Spinal cord (tissue), 10 donors: ENCODE data around the gene ACTN4. TPM values are rescaled to one million over a fixed set of nuclear protein-coding genes. Genes with fewer than 3 reads are reported as not detected.
A peak's percentile ranks its signal among the peaks of the same experiment; 100 is the strongest.
"Not testable (repeated sequence)": the region's sequence is repeated elsewhere in the genome, so short reads cannot be mapped to it uniquely, and the experiment has no call there.

ENCODE experiments used
- DNase-seq, 6 donors: peaks; one replicate each; pipeline versions ENCODE4 v3.0.0 to v3.0.0-alpha.2; 2013 to 2015; ENCODE audit warnings: low spot score in 6 of 6, low read depth in 4 of 6
- H3K27ac ChIP-seq: one replicate; pipeline ENCODE4 v1.5.1; 2013; ENCODE audit warnings: low read depth, low read length, control low read depth
- H3K27me3 ChIP-seq: one replicate; pipeline ENCODE4 v1.6.1; 2013; ENCODE audit warnings: low read length; ENCODE audit not compliant: control insufficient read depth, insufficient read depth
- H3K36me3 ChIP-seq: one replicate; pipeline ENCODE4 v1.6.1; 2013; ENCODE audit warnings: low read length; ENCODE audit not compliant: control insufficient read depth, insufficient read depth
- H3K4me1 ChIP-seq: one replicate; pipeline ENCODE4 v1.6.1; 2013; ENCODE audit warnings: low read length; ENCODE audit not compliant: control insufficient read depth, insufficient read depth
- H3K4me3 ChIP-seq: one replicate; pipeline ENCODE4 v1.5.1; 2013; ENCODE audit warnings: low read depth, low read length, control low read depth
- H3K9me3 ChIP-seq: one replicate; pipeline ENCODE4 v1.6.1; 2013; ENCODE audit warnings: low read length; ENCODE audit not compliant: control insufficient read depth, insufficient read depth
- WGBS: methylation state at CpG from one replicate; pipeline ENCODE4 v1.1.5; 2013; ENCODE audit warnings: missing lambda C conversion rate; ENCODE audit not compliant: insufficient coverage; 5-methylcytosine and 5-hydroxymethylcytosine counted together
- long read RNA-seq, 4 donors: transcript quantifications; one replicate each; lab custom pipeline, GENCODE V29; 2026
- polyA plus RNA-seq, 2 donors: library from polyadenylated mRNA; unstranded; fragments of 120-200 nt; gene quantifications; one replicate each; pipeline ENCODE4 v1.2.1, GENCODE V29; 2013; ENCODE audit not compliant: insufficient read length in 2 of 2
- total RNA-seq, 2 donors: library from RNA; depleted of rRNA in 1 of 2; stranded (reverse); fragments of 120-200 nt in 1 of 2; fragments of >200 nt in 1 of 2; gene quantifications; one replicate each; pipeline versions ENCODE4 v1.2.3 to v1.2.4, GENCODE V29; 2013 to 2014
- donor health status: healthy.

ACTN4 gene
- 100 to 1,000 TPM; 103 to 142 TPM for total RNA-seq
- 100 to 1,000 TPM; 292 to 297 TPM for polyA plus RNA-seq
- long read RNA-seq, donor 1, full-length matches to known transcripts, result 12 of 34 reads
- long read RNA-seq, donor 1, partial matches to known transcripts, result 12 of 34 reads
- long read RNA-seq, donor 1, other reads (novel, unspliced or antisense), result 10 of 34 reads
- long read RNA-seq, donor 2, partial matches to known transcripts, result 0 of 1 reads
- long read RNA-seq, donor 2, other reads (novel, unspliced or antisense), result 0 of 1 reads
- long read RNA-seq, donor 3, full-length matches to known transcripts, result 4 of 4 reads
- long read RNA-seq, donor 3, partial matches to known transcripts, result 0 of 4 reads
- long read RNA-seq, donor 3, other reads (novel, unspliced or antisense), result 0 of 4 reads
- long read RNA-seq, donor 4, full-length matches to known transcripts, result 16 of 59 reads
- long read RNA-seq, donor 4, partial matches to known transcripts, result 43 of 59 reads
- long read RNA-seq, donor 4, other reads (novel, unspliced or antisense), result 0 of 59 reads

GRCh38 chr19:38647368-38647965 lies at the start of gene ACTN4:
Gene ACTN4 (plus strand): TSS chr19:38647649. CDS start chr19:38647746, 97 bp downstream.
- peak; percentile 92 to 99 (median 96) for DNase-seq
- Histone ChIP-seq H3K9me3 (no peaks in the 10 kb centered on the region), H3K36me3 (peaks cover 1% of the 10 kb centered on the region), H3K27ac (peak within 1 kb of the TSS; percentile 85), H3K4me3 (peak within 1 kb of the TSS; percentile 87), H3K27me3 (no peaks in the 10 kb centered on the region), H3K4me1 (peaks cover 33% of the 10 kb centered on the region)
- under 1% methylated on average over 77 of the region's 77 CpGs for WGBS

DNA sequence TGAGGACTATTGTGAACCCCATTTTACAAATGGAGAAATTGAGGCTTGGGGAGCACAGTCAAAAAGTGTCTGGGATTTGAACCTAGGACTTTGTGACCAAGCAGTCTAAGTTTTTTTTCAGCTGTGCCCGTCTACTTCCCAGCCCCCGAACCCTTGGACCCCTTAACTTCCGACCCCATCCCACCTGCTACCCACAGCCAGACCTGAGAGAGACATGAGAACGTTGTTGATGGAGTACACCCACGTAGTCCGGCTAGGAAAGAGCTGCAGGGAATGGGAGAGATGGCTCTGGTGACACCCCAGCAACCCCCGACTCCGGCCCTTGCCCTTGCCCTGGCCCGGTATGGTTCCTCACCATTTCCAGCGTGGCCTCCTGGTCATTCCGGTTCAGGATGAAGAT lies 47.7 kb upstream of the ACTN4 start:
- H3K4me3 ChIP-seq, result no peak overlapping the region
- 87% methylated on average over 8 of the region's 11 CpGs for WGBS
- no peaks in the 10 kb centered on the region for H3K36me3 ChIP-seq
- peaks cover 10% of the 10 kb centered on the region for H3K4me1 ChIP-seq
- H3K27ac ChIP-seq, result no peak overlapping the region
- no peak for DNase-seq
- H3K9me3 ChIP-seq, result no peaks in the 10 kb centered on the region
- H3K27me3 ChIP-seq, result no peaks in the 10 kb centered on the region

DNA sequence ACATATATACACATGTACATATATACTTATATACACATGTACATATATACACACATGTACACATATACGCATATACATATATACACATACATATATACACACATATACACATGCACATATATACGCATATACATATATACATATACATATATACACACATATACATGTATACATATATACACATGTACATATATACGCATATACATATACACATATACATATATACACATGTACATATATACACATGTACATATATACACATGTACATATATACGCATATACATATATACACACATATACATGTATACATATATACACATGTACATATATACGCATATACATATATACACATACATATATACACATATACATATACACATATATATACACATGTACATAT lies 44.6 kb upstream of the ACTN4 start:
- H3K4me1 ChIP-seq, H3K27me3 ChIP-seq, H3K9me3 ChIP-seq, H3K36me3 ChIP-seq, DNase-seq, H3K27ac ChIP-seq, H3K4me3 ChIP-seq: not testable (repeated sequence)
- no CpG with 5 or more reads among the region's 5 CpGs for WGBS

DNA sequence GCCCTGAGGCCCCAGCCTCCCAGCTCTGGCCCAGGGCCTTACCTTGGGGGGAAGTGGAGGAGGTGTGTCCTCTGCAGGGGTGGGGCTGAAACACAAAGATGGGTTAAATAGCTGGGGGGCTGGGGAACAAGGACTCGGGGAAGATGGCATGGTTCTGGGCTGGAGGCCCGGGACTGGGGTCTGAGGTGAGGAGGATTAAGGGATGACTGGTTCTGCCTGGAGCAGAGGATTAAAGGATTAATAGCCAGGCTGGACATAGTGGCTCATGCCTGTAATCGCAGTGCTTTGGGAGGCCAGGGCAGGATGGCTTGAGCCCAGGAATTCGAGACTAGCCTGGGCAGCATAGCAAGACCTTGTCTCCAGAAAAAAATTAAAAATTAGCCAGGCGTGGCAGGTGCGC lies 41.3 kb upstream of the ACTN4 start:
- no peak for DNase-seq
- Histone ChIP-seq H3K4me3 (no peak overlapping the region), H3K4me1 (no peaks in the 10 kb centered on the region), H3K9me3 (no peaks in the 10 kb centered on the region), H3K27ac (no peak overlapping the region), H3K36me3 (no peaks in the 10 kb centered on the region), H3K27me3 (no peaks in the 10 kb centered on the region)
- WGBS, result 82% methylated on average over 6 of the region's 6 CpGs

DNA sequence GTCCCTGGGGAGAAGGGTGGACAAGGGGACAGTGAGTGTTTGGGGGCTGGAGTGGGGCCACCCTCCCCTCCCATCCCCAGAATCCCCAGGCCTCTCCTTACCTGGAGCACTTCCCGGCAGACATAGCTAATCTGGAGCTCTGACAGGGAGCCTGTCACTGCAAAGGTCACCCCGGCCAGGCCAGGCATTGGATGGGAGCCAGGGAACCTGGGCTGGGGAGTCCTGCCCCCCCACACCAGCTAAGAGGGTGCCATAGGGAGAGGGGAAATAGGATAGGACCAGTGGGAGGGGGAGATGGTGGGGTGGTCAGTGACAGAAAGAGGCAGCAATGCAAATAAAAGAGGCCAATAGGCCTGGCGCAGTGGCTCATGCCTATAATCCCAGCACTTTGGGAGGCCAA lies 33.2 kb upstream of the ACTN4 start:
- H3K27ac ChIP-seq, result no peak overlapping the region
- H3K27me3 ChIP-seq, result no peaks in the 10 kb centered on the region
- no peaks in the 10 kb centered on the region for H3K36me3 ChIP-seq
- H3K4me3 ChIP-seq, result no peak overlapping the region
- DNase-seq, result no peak
- peaks cover 14% of the 10 kb centered on the region for H3K4me1 ChIP-seq
- WGBS, result 100% methylated on average over 1 of the region's 3 CpGs
- H3K9me3 ChIP-seq, result no peaks in the 10 kb centered on the region

- peaks cover 22% of the 10 kb centered on the region for H3K4me1 ChIP-seq
- H3K36me3 ChIP-seq, result peaks cover 4% of the 10 kb centered on the region
- WGBS, result 73% methylated on average over 7 of the region's 7 CpGs
- no peak overlapping the region for H3K27ac ChIP-seq
- no peak overlapping the region for H3K4me3 ChIP-seq
- DNase-seq, result no peak
- no peaks in the 10 kb centered on the region for H3K9me3 ChIP-seq
- H3K27me3 ChIP-seq, result no peaks in the 10 kb centered on the region
Observed at GRCh38 chr19:38615007-38615581, 32.4 kb upstream of the ACTN4 start.

GRCh38 chr19:38616265-38616664 lies 31.2 kb upstream of the ACTN4 start:
- Histone ChIP-seq H3K9me3 (no peaks in the 10 kb centered on the region), H3K27me3 (no peaks in the 10 kb centered on the region), H3K4me1 (peaks cover 24% of the 10 kb centered on the region), H3K36me3 (peaks cover 15% of the 10 kb centered on the region), H3K27ac (no peak overlapping the region), H3K4me3 (no peak overlapping the region)
- no peak for DNase-seq
- 92% methylated on average over 5 of the region's 6 CpGs for WGBS

GRCh38 chr19:38617283-38617763 lies 30.1 kb upstream of the ACTN4 start:
- H3K36me3 ChIP-seq, result peaks cover 23% of the 10 kb centered on the region
- H3K27me3 ChIP-seq, result no peaks in the 10 kb centered on the region
- DNase-seq, result no peak
- no peak overlapping the region for H3K27ac ChIP-seq
- WGBS, result 94% methylated on average over 7 of the region's 9 CpGs
- no peaks in the 10 kb centered on the region for H3K9me3 ChIP-seq
- no peak overlapping the region for H3K4me3 ChIP-seq
- H3K4me1 ChIP-seq, result peaks cover 24% of the 10 kb centered on the region

- Histone ChIP-seq H3K27me3 (no peaks in the 10 kb centered on the region), H3K4me3 (peak within 1 kb of the TSS; percentile 99), H3K4me1 (peaks cover 24% of the 10 kb centered on the region), H3K27ac (peak within 1 kb of the TSS; percentile 86), H3K9me3 (no peaks in the 10 kb centered on the region), H3K36me3 (peaks cover 23% of the 10 kb centered on the region)
- peak in 2 of 6 donors; percentile 5 to 86 for DNase-seq
- WGBS, result 33% methylated on average over 23 of the region's 28 CpGs
Observed at GRCh38 chr19:38617764-38618589, 29.5 kb upstream of the ACTN4 start, which contains the start of gene MAP4K1. Gene MAP4K1 (minus strand): TSS chr19:38617953. CDS start chr19:38617895, 58 bp downstream.
